ENCODE results near the gene ABCA4. TPM values are rescaled to one million over a fixed set of nuclear protein-coding genes. Genes with fewer than 3 reads are reported as not detected.

Gene ABCA4
- total RNA-seq, 1 experiment from 2014 or later: 1.5 TPM

Other genes with a start within 250 kb of the ABCA4 start
- gene DNTTIP2, start 241.9 kb downstream of the ABCA4 start, total RNA-seq (2021; ENCODE audit: unreplicated experiment): 50.3 TPM
- gene GCLM, start 211.7 kb downstream of the ABCA4 start, total RNA-seq (2021; ENCODE audit: unreplicated experiment): 33.7 TPM
- gene ARHGAP29, start 116.4 kb upstream of the ABCA4 start, total RNA-seq (2021; ENCODE audit: unreplicated experiment): 197 TPM

Data from Panc1 (cell line).